ENCODE measurements around the gene STXBP4.

DNA sequence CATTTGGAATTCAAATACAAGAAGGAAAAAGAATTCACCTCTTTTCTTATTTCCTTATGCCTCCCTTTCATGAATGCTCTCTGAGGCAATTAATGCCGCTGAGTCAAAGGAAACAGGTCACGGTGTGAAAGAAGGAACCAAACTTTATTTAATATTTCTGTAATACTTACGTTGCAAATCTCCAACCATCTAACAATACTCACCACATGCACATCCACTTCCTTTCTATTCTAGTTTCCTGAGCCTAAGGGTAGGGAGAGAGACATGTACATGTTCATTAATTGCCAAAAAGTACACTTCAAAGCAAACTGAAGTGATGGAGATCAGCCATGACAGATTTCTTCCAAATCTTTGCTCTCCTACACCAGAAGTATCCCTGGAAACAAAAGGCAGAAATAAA is 248.3 kb downstream of the STXBP4 start:
- TF ChIP-seq SMAD4 (CRISPR knock-in tag; IDR thresholded peaks at IDR 0.05) (no peak), CREM (CRISPR knock-in tag; IDR thresholded peaks at IDR 0.05) (no peak)
- TF ChIP-seq, protein P1, sequence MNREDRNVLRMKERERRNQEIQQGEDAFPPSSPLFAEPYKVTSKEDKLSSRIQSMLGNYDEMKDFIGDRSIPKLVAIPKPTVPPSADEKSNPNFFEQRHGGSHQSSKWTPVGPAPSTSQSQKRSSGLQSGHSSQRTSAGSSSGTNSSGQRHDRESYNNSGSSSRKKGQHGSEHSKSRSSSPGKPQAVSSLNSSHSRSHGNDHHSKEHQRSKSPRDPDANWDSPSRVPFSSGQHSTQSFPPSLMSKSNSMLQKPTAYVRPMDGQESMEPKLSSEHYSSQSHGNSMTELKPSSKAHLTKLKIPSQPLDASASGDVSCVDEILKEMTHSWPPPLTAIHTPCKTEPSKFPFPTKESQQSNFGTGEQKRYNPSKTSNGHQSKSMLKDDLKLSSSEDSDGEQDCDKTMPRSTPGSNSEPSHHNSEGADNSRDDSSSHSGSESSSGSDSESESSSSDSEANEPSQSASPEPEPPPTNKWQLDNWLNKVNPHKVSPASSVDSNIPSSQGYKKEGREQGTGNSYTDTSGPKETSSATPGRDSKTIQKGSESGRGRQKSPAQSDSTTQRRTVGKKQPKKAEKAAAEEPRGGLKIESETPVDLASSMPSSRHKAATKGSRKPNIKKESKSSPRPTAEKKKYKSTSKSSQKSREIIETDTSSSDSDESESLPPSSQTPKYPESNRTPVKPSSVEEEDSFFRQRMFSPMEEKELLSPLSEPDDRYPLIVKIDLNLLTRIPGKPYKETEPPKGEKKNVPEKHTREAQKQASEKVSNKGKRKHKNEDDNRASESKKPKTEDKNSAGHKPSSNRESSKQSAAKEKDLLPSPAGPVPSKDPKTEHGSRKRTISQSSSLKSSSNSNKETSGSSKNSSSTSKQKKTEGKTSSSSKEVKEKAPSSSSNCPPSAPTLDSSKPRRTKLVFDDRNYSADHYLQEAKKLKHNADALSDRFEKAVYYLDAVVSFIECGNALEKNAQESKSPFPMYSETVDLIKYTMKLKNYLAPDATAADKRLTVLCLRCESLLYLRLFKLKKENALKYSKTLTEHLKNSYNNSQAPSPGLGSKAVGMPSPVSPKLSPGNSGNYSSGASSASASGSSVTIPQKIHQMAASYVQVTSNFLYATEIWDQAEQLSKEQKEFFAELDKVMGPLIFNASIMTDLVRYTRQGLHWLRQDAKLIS (CRISPR knock-in tag; IDR thresholded peaks at IDR 0.05; ENCODE audit: borderline replicate concordance) = no peak
- TF ChIP-seq, protein P2, sequence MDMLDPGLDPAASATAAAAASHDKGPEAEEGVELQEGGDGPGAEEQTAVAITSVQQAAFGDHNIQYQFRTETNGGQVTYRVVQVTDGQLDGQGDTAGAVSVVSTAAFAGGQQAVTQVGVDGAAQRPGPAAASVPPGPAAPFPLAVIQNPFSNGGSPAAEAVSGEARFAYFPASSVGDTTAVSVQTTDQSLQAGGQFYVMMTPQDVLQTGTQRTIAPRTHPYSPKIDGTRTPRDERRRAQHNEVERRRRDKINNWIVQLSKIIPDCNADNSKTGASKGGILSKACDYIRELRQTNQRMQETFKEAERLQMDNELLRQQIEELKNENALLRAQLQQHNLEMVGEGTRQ (CRISPR knock-in tag; IDR thresholded peaks at IDR 0.05) = no peak
- TF ChIP-seq, protein P3, sequence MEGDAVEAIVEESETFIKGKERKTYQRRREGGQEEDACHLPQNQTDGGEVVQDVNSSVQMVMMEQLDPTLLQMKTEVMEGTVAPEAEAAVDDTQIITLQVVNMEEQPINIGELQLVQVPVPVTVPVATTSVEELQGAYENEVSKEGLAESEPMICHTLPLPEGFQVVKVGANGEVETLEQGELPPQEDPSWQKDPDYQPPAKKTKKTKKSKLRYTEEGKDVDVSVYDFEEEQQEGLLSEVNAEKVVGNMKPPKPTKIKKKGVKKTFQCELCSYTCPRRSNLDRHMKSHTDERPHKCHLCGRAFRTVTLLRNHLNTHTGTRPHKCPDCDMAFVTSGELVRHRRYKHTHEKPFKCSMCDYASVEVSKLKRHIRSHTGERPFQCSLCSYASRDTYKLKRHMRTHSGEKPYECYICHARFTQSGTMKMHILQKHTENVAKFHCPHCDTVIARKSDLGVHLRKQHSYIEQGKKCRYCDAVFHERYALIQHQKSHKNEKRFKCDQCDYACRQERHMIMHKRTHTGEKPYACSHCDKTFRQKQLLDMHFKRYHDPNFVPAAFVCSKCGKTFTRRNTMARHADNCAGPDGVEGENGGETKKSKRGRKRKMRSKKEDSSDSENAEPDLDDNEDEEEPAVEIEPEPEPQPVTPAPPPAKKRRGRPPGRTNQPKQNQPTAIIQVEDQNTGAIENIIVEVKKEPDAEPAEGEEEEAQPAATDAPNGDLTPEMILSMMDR (IDR thresholded peaks at IDR 0.05) = no peak
- TF ChIP-seq, protein P4, sequence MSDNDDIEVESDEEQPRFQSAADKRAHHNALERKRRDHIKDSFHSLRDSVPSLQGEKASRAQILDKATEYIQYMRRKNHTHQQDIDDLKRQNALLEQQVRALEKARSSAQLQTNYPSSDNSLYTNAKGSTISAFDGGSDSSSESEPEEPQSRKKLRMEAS (CRISPR knock-in tag; IDR thresholded peaks at IDR 0.05) = no peak

All from WTC11 (cell line).